ENCODE measurements around the gene WDFY4. TPM values are rescaled to one million over a fixed set of nuclear protein-coding genes. Genes with fewer than 3 reads are reported as not detected.

WDFY4 gene
- total RNA-seq, 8 experiments from 2014 or later, result 0.05 to 2.0 (median 0.13) TPM; not detected in 1

GRCh38 chr10:48890888-48891850 is 206.5 kb downstream of the WDFY4 start:
- H3K27ac ChIP-seq, result no peak overlapping the region
- no peak overlapping the region for H3K4me3 ChIP-seq
- ATAC-seq (replicated peaks in 6 of 8), result peak in 3 of 8 experiments; percentile 65 to 97 (median 93)
- H3K4me1 ChIP-seq (replicated peaks in 1 of 2), result no peaks in the 10 kb centered on the region
- 13 to 100% (median 77%) methylated on average over 1 to 10 of the region's 11 CpGs; no CpG with 5 or more reads in 4 of the 10 experiments for WGBS, 10 experiments
- in situ Hi-C loops (cut with MboI; ENCODE audit: low pct_unique_long_range_greater_than_20kb in 2 of 9, low sequenced_read_pairs in 9 of 9, unreplicated experiment in 9 of 9), result loop anchor here in 1 of 9 experiments (25.0 kb wide), 1 partner anchor 271 kb away; no protein-coding TSS in a partner anchor

GRCh38 chr10:48894911-48895802 is 210.5 kb downstream of the WDFY4 start:
- 31 to 100% (median 66%) methylated on average over 1 to 5 of the region's 6 CpGs; no CpG with 5 or more reads in 2 of the 10 experiments for WGBS, 10 experiments
- no peak for ATAC-seq (replicated peaks in 6 of 8)
- no peak overlapping the region for H3K27ac ChIP-seq
- no peak overlapping the region for H3K4me3 ChIP-seq
- in situ Hi-C loops (cut with MboI; ENCODE audit: low pct_unique_long_range_greater_than_20kb in 2 of 9, low sequenced_read_pairs in 9 of 9, unreplicated experiment in 9 of 9), result loop anchor here in 1 of 9 experiments (25.0 kb wide), 1 partner anchor 267 kb away; no protein-coding TSS in a partner anchor
- H3K4me1 ChIP-seq (replicated peaks in 1 of 2), result no peaks in the 10 kb centered on the region

- no peaks in the 10 kb centered on the region for H3K4me1 ChIP-seq (replicated peaks in 1 of 2)
- WGBS, 10 experiments, result 0 to 86% (median 50%) methylated on average over 1 to 2 of the region's 3 CpGs; no CpG with 5 or more reads in 4 of the 10 experiments
- in situ Hi-C loops (cut with MboI; ENCODE audit: low pct_unique_long_range_greater_than_20kb in 2 of 9, low sequenced_read_pairs in 9 of 9, unreplicated experiment in 9 of 9), result loop anchor here in 1 of 9 experiments (25.0 kb wide), 1 partner anchor 267 kb away; no protein-coding TSS in a partner anchor
- H3K27ac ChIP-seq, result no peak overlapping the region
- no peak for ATAC-seq (replicated peaks in 6 of 8)
- no peak overlapping the region for H3K4me3 ChIP-seq
These were observed 211.1 kb downstream of the WDFY4 start for GRCh38 chr10:48895803-48896195.

- Histone ChIP-seq H3K4me3 (no peak overlapping the region), H3K27ac (no peak overlapping the region), H3K4me1 (replicated peaks in 1 of 2) (no peaks in the 10 kb centered on the region)
- peak in 3 of 8 experiments; percentile 35 to 89 (median 39) for ATAC-seq (replicated peaks in 6 of 8)
- 29 to 80% (median 72%) methylated on average over 3 to 9 of the region's 13 CpGs; no CpG with 5 or more reads in 6 of the 10 experiments for WGBS, 10 experiments
- in situ Hi-C loops (cut with MboI; ENCODE audit: low pct_unique_long_range_greater_than_20kb in 2 of 9, low sequenced_read_pairs in 9 of 9, unreplicated experiment in 9 of 9), result loop anchor here in 1 of 9 experiments (25.0 kb wide), 1 partner anchor 265 kb away; no protein-coding TSS in a partner anchor
These were observed 212.2 kb downstream of the WDFY4 start for GRCh38 chr10:48896756-48897440.

- H3K4me3 ChIP-seq, result no peak overlapping the region
- ATAC-seq (replicated peaks in 6 of 8), result no peak
- H3K27ac ChIP-seq, result no peak overlapping the region
- WGBS, 10 experiments, result 74 to 90% (median 82%) methylated on average over 3 to 9 of the region's 10 CpGs; no CpG with 5 or more reads in 7 of the 10 experiments
- H3K4me1 ChIP-seq (replicated peaks in 1 of 2), result no peaks in the 10 kb centered on the region
- in situ Hi-C loops (cut with MboI; ENCODE audit: low pct_unique_long_range_greater_than_20kb in 2 of 9, low sequenced_read_pairs in 9 of 9, unreplicated experiment in 9 of 9), result loop anchor here in 1 of 9 experiments (25.0 kb wide), 1 partner anchor 265 kb away; no protein-coding TSS in a partner anchor
These were observed 212.7 kb downstream of the WDFY4 start for GRCh38 chr10:48897441-48897790.

- ATAC-seq (replicated peaks in 6 of 8), result no peak
- WGBS, 10 experiments, result 71 to 100% (median 82%) methylated on average over 1 of the region's 1 CpG; no CpG with 5 or more reads in 4 of the 10 experiments
- Histone ChIP-seq H3K27ac (no peak overlapping the region), H3K4me3 (no peak overlapping the region), H3K4me1 (replicated peaks in 1 of 2) (no peaks in the 10 kb centered on the region)
- in situ Hi-C loops (cut with MboI; ENCODE audit: low pct_unique_long_range_greater_than_20kb in 2 of 9, low sequenced_read_pairs in 9 of 9, unreplicated experiment in 9 of 9), result loop anchor here in 1 of 9 experiments (25.0 kb wide), 1 partner anchor 264 kb away; no protein-coding TSS in a partner anchor
These were observed 213.8 kb downstream of the WDFY4 start for GRCh38 chr10:48898426-48898825.

- in situ Hi-C loops (cut with MboI; ENCODE audit: low pct_unique_long_range_greater_than_20kb in 2 of 9, low sequenced_read_pairs in 9 of 9, unreplicated experiment in 9 of 9), result loop anchor here in 1 of 9 experiments (25.0 kb wide), 1 partner anchor 263 kb away; no protein-coding TSS in a partner anchor
- no peak overlapping the region for H3K27ac ChIP-seq
- WGBS, 10 experiments, result 25 to 84% (median 63%) methylated on average over 1 to 7 of the region's 8 CpGs; no CpG with 5 or more reads in 5 of the 10 experiments
- no peak for ATAC-seq (replicated peaks in 6 of 8)
- no peak overlapping the region for H3K4me3 ChIP-seq
- peaks cover 0 to 4% of the 10 kb centered on the region in 2 donors for H3K4me1 ChIP-seq (replicated peaks in 1 of 2)
These were observed 215.1 kb downstream of the WDFY4 start for GRCh38 chr10:48899781-48900180.

- Histone ChIP-seq H3K4me1 (replicated peaks in 1 of 2) (peaks cover 0 to 10% of the 10 kb centered on the region in 2 donors), H3K27ac (no peak overlapping the region), H3K4me3 (no peak overlapping the region)
- ATAC-seq (replicated peaks in 6 of 8), result no peak
- WGBS, 10 experiments, result 11 to 100% (median 80%) methylated on average over 1 to 2 of the region's 2 CpGs; no CpG with 5 or more reads in 2 of the 10 experiments
- in situ Hi-C loops (cut with MboI; ENCODE audit: low pct_unique_long_range_greater_than_20kb in 2 of 9, low sequenced_read_pairs in 9 of 9, unreplicated experiment in 9 of 9), result no loop called here
These were observed 215.7 kb downstream of the WDFY4 start for GRCh38 chr10:48900371-48900801.

- peaks cover 0 to 10% of the 10 kb centered on the region in 2 donors for H3K4me1 ChIP-seq (replicated peaks in 1 of 2)
- H3K27ac ChIP-seq, result no peak overlapping the region
- in situ Hi-C loops (cut with MboI; ENCODE audit: low pct_unique_long_range_greater_than_20kb in 2 of 9, low sequenced_read_pairs in 9 of 9, unreplicated experiment in 9 of 9), result no loop called here
- 29 to 85% (median 68%) methylated on average over 1 to 5 of the region's 5 CpGs; no CpG with 5 or more reads in 4 of the 10 experiments for WGBS, 10 experiments
- ATAC-seq (replicated peaks in 6 of 8), result peak in 1 of 8 experiments; percentile 88
- H3K4me3 ChIP-seq, result no peak overlapping the region
These were observed 216.6 kb downstream of the WDFY4 start for GRCh38 chr10:48901319-48901718.

GRCh38 chr10:48902096-48902495 is 217.4 kb downstream of the WDFY4 start:
- 50 to 100% (median 80%) methylated on average over 1 to 5 of the region's 7 CpGs; no CpG with 5 or more reads in 3 of the 10 experiments for WGBS, 10 experiments

GRCh38 chr10:48903151-48903550 is 218.5 kb downstream of the WDFY4 start:
- Histone ChIP-seq H3K4me3 (no peak overlapping the region), H3K27ac (no peak overlapping the region), H3K4me1 (replicated peaks in 1 of 2) (peaks cover 0 to 10% of the 10 kb centered on the region in 2 donors)
- 0 to 82% (median 70%) methylated on average over 2 of the region's 2 CpGs; no CpG with 5 or more reads in 3 of the 10 experiments for WGBS, 10 experiments
- ATAC-seq (replicated peaks in 6 of 8), result no peak
- in situ Hi-C loops (cut with MboI; ENCODE audit: low pct_unique_long_range_greater_than_20kb in 2 of 9, low sequenced_read_pairs in 9 of 9, unreplicated experiment in 9 of 9), result no loop called here

More at GRCh38 chr10:48902096-48902495, 217.4 kb downstream of the WDFY4 start:
- no peak overlapping the region for H3K27ac ChIP-seq
- in situ Hi-C loops (cut with MboI; ENCODE audit: low pct_unique_long_range_greater_than_20kb in 2 of 9, low sequenced_read_pairs in 9 of 9, unreplicated experiment in 9 of 9), result no loop called here
- no peak overlapping the region for H3K4me3 ChIP-seq
- no peak for ATAC-seq (replicated peaks in 6 of 8)
- H3K4me1 ChIP-seq (replicated peaks in 1 of 2), result peaks cover 0 to 10% of the 10 kb centered on the region in 2 donors
